RWPE2 (cell line): Measurements from ENCODE around the gene CRB2.

Source experiments
- ATAC-seq: fragments of 200-7000 bp; cut with Tn5 transposase; 3 replicates; pipeline ENCODE4 v1.9.1; 2021; ENCODE audit warnings: low read depth
- DNase-seq: peaks from one replicate; pipeline ENCODE4 v3.0.0-alpha.2; 2020; ENCODE audit warnings: low spot score
- H3K27ac ChIP-seq: fragments of 450-650 bp; 2 replicates; pipeline ENCODE4 v1.5.1; 2017; ENCODE audit warnings: mild to moderate bottlenecking; ENCODE audit not compliant: poor library complexity, severe bottlenecking
- H3K27me3 ChIP-seq: fragments of 250-450 bp; sonication (Bioruptor Pico); 2 replicates; pipeline ENCODE4 v1.5.1; 2021; ENCODE audit warnings: mild to moderate bottlenecking, moderate library complexity; ENCODE audit not compliant: insufficient read depth, poor library complexity, severe bottlenecking
- H3K36me3 ChIP-seq: fragments of 250-450 bp; sonication (Bioruptor Pico); 2 replicates; pipeline ENCODE4 v1.5.1; 2020; ENCODE audit warnings: low read depth, mild to moderate bottlenecking, moderate library complexity
- H3K4me1 ChIP-seq: fragments of 250-450 bp; sonication (Bioruptor Pico); 2 replicates; pipeline ENCODE4 v1.5.1; 2021; ENCODE audit warnings: mild to moderate bottlenecking, moderate library complexity; ENCODE audit not compliant: insufficient read depth, poor library complexity, severe bottlenecking
- H3K4me3 ChIP-seq: fragments of 250-450 bp; sonication (Bioruptor Pico); 2 replicates; pipeline ENCODE4 v1.5.1; 2021; ENCODE audit warnings: mild to moderate bottlenecking, moderate library complexity; ENCODE audit not compliant: severe bottlenecking
- H3K9me3 ChIP-seq: fragments of 250-450 bp; sonication (Bioruptor Pico); 2 replicates; pipeline ENCODE4 v1.5.1; 2021; ENCODE audit warnings: mild to moderate bottlenecking, moderate library complexity; ENCODE audit not compliant: severe bottlenecking
- CTCF ChIP-seq: fragments of 450-650 bp; IDR thresholded peaks from one replicate; pipeline ENCODE4 v1.5.1; 2017; ENCODE audit warnings: mild to moderate bottlenecking, moderate library complexity; ENCODE audit not compliant: poor library complexity, severe bottlenecking

The CRB2 gene

GRCh38 chr9:123349691-123350480, 6.1 kb upstream of the CRB2 start:
- Histone ChIP-seq H3K4me3 (no peak overlapping the region), H3K4me1 (no peaks in the 10 kb centered on the region), H3K27ac (no peak overlapping the region), H3K27me3 (no peaks in the 10 kb centered on the region), H3K9me3 (no peaks in the 10 kb centered on the region), H3K36me3 (no peaks in the 10 kb centered on the region)
- ATAC-seq (peak; percentile 59), DNase-seq (no peak)
- TF ChIP-seq CTCF, result peak; percentile 93

GRCh38 chr9:123350590-123351310, 5.2 kb upstream of the CRB2 start:
- Histone ChIP-seq H3K4me1 (no peaks in the 10 kb centered on the region), H3K4me3 (no peak overlapping the region), H3K36me3 (no peaks in the 10 kb centered on the region), H3K27ac (no peak overlapping the region), H3K27me3 (no peaks in the 10 kb centered on the region), H3K9me3 (no peaks in the 10 kb centered on the region)
- no peak for TF ChIP-seq CTCF
- no peak for ATAC-seq
- DNase-seq, result no peak

GRCh38 chr9:123353041-123353440, 3.0 kb upstream of the CRB2 start:
- Histone ChIP-seq H3K36me3 (no peaks in the 10 kb centered on the region), H3K27me3 (no peaks in the 10 kb centered on the region), H3K4me3 (no peak overlapping the region), H3K9me3 (no peaks in the 10 kb centered on the region), H3K27ac (no peak overlapping the region), H3K4me1 (no peaks in the 10 kb centered on the region)
- ATAC-seq (peak; percentile 24; the same call in 1 of the 3 replicates), DNase-seq (no peak)
- TF ChIP-seq CTCF, result no peak

GRCh38 chr9:123353984-123354591, 1.9 kb upstream of the CRB2 start:
- Histone ChIP-seq H3K4me3 (no peak overlapping the region), H3K36me3 (no peaks in the 10 kb centered on the region), H3K4me1 (no peaks in the 10 kb centered on the region), H3K27me3 (no peaks in the 10 kb centered on the region), H3K9me3 (no peaks in the 10 kb centered on the region), H3K27ac (no peak overlapping the region)
- DNase-seq, result no peak
- TF ChIP-seq CTCF, result peak; percentile 77
- ATAC-seq, result peak; percentile 75
